8988T (cell line): ENCODE measurements around the gene PSMB9.
"Not testable (repeated sequence)": the region's sequence is repeated elsewhere in the genome, so short reads cannot be mapped to it uniquely, and the experiment has no call there.

Experiments
- DNase-seq: peaks from one replicate; pipeline ENCODE4 v3.0.0; 2011

Gene PSMB9

DNA sequence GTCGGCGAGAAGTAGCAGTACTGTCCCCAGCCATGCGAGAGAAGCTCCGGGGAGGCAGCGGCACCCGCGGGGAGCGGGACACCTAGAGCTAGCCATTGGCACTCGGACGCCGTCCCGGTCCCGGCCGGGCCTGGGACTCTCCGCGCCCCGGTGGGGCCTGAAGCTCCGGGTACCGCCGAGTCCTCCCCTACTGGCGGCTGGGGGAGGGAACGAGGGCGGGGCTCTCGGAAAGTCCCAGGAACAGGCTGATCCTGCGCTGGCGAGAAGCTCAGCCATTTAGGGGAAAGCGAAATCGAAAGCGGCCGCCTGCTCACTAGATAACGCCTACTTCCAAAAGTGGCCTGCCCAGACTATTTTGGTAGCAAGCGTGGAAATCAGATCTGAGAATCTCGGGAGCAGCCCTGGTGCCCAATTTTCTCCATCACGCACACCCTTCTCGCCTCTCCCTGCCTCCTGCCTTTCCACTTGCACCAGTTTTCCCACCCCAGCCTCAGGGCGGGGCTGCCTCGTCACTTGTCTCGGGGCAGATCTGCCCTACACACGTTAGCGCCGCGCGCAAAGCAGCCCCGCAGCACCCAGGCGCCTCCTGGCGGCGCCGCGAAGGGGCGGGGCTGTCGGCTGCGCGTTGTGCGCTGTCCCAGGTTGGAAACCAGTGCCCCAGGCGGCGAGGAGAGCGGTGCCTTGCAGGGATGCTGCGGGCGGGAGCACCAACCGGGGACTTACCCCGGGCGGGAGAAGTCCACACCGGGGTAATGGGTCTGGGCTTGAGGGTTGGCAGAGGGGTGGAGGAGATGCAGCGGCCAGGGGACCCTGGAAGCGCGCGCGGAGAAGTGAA, at the start of gene PSMB9, which contains the start of gene TAP1:
TSS of gene PSMB9 (plus strand) at position 652 of the 835 bp plus-strand sequence. CDS start at position 690, 38 bp downstream.
TSS of gene TAP1 (minus strand) at position 164 of the 835 bp plus-strand sequence. CDS start at position 96, 68 bp downstream.
- DNase-seq, result peak; percentile 86

DNA sequence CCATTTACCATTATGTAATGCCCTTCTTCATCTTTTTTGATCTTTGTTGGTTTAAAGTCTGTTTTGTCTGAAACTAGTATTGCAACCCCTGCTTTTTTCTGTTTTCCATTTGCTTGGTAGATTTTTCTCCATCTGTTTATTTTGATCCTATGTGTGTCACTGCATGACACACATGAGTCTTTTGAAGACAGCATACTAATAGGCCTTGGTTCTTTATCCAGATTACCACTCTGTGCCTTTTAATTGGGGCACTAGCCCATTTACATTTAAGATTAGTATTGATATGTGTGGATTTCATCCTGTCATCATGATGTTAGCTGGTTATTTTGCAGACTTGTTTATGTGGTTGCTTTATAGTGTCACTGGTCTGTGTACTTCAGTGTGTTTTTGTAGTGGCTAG, 48.6 kb upstream of the PSMB9 start:
- not testable (repeated sequence) for DNase-seq

DNA sequence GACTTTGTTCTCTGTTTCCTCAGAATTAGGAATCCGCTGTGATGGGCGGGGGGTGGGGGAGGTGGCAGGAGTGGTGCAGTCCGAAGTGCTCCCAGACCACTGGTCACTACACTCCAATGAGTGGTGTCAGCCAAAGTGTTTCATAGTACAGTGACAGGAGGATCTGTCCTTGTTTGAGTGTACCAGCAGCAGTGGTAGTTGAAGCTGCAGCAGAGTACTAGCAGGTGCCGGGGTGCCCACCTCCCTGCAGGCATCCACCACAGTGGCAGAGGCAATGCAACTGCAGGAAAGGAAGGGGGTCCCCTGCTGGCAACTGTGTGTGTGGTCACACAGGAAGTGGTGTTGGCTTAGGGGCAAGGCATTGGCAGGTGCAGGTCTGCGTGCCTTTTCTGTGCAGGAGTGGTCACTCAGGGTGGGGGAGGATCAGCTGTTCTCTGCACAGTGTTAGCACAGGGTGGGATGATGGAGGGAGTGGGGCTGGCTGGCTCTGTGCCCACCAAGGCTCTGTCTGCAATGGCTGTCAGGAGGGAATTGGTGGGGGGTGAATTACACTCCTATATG, 46.9 kb upstream of the PSMB9 start:
- DNase-seq, result no peak

DNA sequence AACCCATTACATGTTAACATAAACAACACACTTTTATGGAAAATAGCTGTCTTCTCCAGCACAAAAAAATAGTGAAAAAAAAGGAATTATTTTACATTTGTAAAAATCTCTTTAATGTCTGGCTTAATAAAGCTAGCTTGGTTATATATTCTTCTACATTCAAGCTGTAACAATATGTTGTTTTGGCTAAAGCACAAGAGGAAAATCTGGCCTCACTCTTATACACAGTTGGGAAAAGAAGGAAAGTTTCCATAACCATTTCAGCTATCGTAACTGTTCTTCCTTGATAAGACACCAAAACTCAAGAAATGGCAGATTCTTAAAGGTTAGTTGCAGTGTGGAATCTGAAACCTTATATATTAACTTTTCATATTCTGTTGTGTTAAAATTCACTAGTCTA, 44.8 kb upstream of the PSMB9 start:
- no peak for DNase-seq

DNA sequence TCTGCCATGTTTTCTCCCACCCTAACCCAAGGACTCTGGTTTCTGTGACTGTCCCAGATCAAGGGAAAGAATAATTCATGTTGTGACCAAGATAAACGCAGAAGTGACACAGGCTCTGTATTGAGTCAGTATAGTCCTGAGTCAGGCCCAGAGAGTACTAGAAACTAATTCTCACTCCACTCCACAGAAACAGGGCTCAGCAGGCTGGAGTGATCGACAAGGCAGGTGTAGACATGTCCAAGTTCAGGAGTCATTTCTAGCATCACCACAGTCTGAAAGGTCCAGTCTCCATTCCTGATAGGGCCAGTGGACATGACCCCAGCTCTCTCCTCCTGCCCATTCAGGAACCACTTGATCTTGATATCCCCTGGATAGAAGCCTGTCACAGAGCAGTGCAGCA, 39.8 kb upstream of the PSMB9 start:
- no peak for DNase-seq

DNA sequence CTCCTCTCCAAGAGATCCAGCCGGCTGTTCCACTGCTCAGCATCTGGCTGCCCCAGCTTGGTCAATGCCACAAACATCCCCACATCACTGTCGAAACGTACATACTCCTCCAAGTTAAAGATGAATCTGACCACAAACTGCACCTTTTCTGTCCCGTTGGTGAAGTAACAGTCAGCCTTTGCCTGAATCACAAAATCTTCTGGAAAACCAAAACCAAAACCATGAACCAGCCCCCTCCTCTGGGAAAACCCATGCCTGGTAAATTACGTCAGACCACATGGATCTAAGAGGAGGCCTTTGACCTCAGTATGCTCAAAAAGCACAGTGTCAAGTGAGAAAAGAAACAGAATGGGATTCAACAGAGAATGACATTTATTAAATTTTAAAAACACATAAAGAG, 38.9 kb upstream of the PSMB9 start:
- DNase-seq, result no peak

DNA sequence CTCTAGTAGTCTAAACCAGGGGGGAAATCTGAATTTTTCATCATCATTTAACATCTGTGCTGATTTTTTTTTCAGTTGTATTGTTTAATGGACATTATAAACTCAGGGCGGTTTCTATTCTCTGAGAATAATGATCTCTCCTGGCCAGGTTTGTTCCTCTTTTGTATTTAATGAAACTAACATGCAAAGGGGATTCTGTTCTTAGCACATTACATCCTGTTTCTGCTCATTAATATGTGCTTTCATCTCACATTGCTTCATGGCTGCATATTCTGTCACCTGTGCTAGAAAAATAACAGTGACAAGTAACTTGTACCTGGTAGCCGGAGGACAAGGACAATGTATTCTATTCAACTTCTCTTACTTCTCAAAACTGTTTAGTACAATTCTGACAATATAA, 38.0 kb upstream of the PSMB9 start:
- DNase-seq, result no peak

DNA sequence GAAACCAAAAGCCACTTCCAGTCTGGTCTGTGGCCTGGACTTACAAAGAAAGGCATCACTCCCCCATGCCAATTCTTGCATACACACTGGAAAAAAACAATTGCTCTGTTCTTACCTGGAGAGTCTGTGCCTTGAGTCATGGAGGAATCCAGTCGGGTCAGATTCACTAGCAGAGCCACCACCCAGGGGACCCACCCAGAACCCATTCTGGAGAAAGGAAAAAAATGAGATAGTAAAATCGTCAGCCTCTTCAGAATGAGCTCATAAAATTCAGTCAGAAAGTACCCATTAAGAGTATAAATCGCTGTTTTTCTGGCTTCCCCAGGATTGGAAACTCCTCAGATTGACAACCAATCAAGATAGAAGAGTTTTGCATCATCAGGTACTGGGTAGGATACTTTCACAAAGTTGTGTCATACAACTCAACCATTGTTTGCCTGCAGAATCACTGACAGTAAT, 37.2 kb upstream of the PSMB9 start, which contains the start of gene HLA-DOB:
TSS of gene HLA-DOB (minus strand) at position 257 of the 459 bp plus-strand sequence. CDS start at position 206, 51 bp downstream.
- no peak for DNase-seq

DNA sequence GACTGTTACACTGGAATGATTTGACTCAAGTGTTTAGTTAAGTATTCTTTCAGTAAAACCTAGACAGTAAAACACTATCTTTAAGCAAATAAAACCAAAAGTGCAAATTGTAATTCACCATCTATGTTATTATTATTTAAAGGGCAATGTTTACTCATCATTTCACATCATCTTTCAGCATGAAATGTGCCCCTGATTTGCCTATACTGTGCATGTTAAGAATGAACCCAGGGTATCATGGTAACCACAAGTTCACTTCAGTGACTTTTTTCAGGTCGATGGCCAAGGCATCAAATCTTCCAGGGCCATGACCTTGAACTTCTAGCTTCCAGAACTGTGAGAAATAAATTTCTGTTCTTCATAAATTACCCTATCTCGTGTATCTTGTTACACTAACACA, 35.1 kb upstream of the PSMB9 start:
- no peak for DNase-seq

DNA sequence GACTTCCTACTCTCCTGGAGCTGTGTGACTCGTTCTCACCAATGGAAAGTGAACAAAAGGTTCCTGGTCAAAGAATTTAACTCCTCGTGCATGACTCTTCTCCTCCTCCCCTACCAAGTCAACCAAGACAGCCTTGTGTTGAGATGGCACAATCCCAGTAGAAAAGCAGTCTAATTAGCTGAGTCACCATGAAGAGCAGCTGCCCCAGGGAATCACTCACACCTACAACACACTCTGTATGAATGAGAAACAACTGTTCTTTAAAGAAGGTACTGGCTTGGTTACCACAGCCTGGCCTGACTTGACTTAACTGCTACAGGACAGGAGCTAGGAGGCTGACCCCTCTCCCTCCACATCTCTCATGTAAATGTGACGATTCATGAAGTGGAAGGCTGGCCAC, 34.3 kb upstream of the PSMB9 start:
- no peak for DNase-seq

DNA sequence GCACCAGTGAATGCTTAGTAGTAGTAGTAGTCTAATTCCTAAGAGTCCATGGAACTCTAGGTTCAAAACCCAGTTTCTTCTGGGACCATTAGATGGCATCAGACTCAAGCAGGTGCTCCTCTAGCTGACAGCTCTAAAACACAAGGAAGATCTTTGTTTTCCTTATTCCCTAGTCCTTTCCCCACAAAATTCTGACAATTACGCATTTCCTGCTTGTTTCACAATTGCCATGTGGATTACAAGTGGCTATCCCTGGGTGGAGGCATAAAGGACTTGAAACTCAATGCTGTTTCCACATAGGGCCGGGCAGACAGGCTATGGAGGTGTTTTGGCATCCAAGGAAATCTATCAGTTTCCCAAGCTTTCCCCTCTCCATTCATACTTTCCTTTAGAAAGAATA, 28.0 kb upstream of the PSMB9 start:
- no peak for DNase-seq

DNA sequence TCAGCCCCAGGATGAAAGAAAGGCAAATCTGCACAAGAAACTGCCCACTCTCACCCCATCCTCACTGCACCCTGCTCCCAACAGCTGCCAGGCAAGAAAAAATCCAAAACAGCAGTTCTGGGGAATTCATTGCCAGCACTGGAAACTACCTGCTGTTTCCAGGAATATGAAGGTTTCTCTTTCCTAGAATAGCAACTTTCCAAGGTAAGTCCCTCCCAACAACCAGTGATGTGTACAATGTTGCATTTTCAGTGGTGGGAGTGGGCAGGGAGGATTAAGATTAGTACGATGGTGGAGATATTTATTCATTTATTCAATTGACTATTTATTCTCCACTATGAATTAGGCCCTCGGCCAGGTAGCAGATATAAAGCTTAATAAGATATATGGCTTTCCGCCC, 27.0 kb upstream of the PSMB9 start:
- DNase-seq, result no peak

DNA sequence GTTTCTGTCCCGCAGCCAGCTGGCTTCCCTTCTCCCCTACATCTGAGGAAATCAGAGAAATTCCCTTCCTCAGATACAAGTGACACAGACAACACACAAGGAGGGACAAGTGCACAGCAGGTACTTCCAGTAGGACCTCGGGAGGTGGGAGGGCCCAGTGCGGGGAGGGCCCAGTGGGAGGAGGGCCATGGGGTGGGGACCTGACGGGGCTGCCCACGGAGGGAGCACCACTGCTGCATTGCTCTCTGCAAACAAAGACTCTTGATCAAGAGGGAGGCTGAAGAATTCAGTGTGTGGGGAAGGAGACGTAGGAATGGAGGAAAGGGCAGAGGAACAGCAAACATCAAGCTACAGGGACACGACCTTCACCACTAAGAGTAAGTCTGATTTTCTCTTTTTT, 24.5 kb upstream of the PSMB9 start:
- DNase-seq, result no peak

DNA sequence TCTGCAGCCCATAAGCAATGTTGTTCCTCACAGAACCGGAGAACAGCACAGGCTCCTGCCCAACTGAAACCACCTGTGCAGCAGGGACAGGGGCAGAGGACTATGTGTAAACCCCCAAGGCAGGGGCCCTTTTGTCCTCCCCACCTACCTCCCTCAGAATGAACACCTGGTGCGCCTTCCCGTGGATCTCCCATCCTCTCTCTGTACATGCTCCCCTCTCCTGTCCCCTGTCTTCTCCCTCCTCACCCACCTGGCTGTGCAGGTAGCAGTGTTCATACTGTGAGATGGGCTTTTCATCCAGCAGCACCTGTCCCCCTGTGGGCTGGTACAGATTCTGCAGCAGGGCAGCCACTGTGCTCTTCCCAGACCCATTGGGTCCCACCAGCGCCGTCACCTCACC, 24.0 kb upstream of the PSMB9 start:
- no peak for DNase-seq

DNA sequence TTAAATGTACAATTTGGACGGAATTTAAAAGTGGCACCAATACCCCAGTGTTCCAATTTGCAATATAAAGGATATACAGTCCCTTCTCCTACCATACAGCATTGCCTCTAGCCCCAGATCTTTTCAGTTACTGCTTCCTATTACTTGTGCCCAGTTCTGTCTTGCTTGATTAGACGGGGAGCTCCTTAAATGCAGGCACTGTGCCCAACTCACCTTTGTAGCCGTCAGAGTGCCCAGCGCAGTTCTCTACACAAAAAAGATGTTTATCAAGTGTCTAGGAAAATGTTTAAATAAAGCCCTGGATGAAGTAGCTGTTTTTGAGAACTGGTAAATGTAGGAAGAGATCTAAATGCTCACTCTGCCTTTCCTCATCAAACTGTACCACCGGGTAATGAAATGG, 23.1 kb upstream of the PSMB9 start:
- DNase-seq, result no peak

DNA sequence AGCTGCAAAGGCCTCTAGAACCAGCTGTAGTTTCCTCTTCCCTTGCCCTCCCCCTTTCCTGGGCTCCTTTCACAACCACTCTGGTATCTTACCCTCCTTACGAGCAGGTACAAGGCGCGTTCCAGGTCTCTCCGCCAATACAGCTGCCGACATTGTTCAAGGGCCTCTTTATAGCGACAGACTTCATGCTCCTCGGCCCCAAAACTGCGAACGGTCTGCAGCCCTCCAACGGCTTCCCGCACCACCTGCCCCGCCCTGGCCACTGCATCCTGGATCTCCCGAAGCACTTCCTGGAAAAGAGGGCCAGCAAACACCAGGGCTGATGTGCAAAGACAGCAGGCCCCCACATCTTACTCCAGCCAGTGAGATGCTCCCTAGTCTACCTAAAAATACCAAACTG, 21.5 kb upstream of the PSMB9 start:
- DNase-seq, result no peak

DNA sequence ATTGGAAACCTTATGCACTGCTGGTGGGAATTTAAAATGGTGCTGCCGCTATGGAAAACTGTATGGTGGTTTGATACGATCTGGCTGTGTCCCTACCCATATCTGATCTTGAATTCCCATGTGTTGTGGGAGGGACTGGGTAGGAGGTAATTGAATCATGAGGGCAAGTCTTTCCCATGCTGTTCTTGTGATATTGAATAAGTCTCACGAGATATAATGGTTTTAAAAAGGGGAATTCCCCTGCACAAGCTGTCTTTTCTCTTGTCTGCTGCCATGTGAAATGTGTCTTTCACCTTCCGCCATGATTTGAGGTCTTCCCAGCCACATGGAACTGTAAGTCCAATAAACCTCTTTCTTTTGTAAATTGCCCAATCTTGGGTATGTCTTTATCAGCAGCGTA, 20.3 kb upstream of the PSMB9 start:
- no peak for DNase-seq

DNA sequence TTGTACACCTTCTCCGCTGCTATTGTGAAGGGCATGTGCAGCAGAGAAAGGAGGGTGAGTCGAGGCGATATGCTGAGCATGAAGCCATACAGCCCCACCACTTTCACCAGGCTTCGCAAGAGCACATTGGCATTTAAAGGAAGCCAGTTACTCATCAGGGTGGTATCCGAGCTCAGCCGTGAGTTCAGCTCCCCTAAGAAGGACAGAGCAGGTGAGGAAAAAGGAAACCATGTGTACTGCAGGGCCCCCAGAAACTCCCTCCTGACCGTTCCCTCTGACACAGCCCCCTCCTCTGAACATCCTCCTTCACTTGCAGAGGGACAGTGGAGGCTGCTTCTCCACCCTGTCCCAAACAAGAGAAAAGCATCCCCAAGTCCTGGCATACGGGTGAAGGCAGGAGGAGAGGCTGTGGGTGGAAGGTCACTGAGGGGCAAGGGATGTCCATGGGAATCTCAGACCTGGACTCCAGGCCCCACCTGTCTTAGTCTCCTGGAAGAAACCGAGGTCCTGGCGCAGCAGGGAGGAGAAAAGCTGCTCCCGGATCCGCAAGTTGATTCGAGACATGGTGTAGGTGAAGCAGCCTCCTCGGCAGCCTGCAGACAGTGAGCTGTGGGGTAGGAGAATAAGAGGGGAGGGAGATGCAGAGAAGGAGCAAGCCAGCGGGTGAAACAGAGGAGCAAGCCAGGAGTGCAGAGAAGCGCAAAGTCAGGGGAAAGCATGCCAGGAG, 18.7 kb upstream of the PSMB9 start:
- no peak for DNase-seq

DNA sequence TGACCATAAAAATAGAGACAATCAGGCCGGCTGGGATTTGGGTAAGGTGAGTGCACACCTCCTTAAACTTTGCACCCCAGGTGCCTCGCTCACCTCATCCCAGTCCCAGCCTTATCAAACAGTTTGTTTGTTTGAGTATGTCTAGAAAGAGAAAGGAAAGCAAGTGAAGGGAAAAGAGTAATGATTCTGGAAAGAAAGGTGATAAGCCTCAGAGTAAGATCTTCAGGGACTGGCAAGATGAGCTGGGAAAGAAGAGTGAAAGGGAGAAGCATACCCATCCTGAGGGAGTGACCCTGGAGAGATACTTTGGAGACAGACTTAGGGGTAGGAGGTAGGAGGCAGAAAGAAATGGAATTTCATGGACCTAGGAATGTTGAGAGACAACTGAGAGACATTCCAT, 17.1 kb upstream of the PSMB9 start:
- no peak for DNase-seq

DNA sequence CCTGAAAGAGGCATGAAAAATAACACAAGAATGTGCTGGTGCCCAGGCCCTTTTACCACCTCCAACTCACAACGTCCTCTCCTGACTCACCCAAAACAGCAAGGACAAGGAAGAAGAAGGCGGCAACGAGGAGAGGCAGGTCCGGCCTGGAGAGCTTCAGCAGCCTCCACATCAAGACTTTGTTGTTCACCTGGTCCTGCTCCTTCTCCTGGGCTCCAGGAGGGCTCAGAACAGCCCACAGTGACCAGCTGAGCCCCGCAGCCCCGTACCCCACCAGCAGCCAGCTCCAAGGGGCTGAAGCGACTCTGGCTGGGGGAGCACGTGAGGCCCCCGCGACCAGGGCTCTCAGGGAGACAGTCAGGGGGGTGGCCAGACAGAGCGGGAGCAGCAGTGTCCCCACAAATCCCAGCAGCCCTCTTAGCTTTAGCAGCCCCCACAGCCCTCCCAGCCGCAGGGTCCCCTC, 16.3 kb upstream of the PSMB9 start:
- DNase-seq, result no peak

DNA sequence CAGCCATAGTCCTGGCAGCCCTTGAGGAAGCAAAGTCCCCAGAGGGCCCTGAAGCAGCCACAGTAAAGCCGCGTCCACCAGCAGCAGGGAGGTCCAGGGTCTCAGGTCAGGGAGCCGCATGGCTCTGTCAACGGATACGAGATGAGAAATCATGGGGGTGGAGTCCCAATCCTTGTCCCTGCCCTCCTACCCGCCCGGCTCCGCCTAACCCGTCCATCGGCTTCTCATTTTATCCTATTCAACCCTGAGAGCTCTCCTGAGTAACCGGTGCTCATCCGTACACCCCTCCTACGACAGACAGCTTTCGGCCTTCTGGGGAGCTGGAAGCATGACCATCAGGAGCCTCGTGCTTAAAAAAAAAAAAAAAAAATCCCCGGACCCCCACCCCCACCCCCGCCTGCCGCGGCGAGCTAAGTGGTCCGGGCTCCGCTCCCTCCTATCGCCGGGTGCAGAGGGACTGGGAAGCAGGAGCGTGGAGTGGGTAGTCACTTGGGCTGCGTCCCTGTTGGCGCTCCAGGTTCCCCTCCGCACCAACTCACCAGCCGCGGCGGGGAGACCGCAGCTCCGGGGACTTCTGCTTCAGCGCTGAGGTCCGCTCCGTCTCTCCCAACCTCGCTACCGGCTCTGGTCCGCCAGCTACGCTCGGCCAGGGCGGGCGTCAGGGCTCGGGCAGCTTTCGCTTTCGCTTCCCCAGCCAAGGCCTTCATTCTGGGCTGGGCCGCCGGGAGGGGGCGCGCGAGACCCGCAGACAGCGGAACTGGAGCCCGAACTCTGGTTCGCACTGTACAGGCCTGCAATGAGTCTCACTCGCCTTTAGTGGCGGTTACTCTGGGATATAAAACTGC, 15.7 kb upstream of the PSMB9 start, which contains the start of gene TAP2:
TSS of gene TAP2 (minus strand) at position 626 of the 845 bp plus-strand sequence. CDS start at position 120, 506 bp downstream.
- peak; percentile 85 for DNase-seq

DNA sequence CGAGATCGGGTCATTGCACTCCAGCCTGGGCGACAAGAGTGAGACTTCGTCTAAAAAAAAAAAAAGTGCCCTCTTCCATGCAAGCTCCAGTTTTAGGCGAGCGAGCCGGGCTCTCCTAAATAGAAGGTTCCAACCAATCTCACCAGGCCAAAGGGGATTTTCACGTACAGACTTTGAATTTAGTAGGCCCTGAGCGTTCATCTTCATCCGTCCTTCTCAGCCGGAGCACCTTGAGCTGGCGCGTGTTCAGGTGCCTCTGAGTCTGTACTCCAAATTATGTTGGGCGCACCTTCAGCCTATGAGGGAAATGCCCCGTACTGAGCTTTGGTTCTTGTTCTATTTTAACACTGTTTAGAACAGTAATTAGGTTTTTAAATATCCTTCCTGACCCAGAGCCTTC, 14.6 kb upstream of the PSMB9 start:
- DNase-seq, result no peak
